Hippocampal formation (tissue), 2 donors: Measurements from ENCODE around the gene ZBTB44.
"Not testable (repeated sequence)": the region's sequence is repeated elsewhere in the genome, so short reads cannot be mapped to it uniquely, and the experiment has no call there.

Experiments used
- DNase-seq, 2 donors: peaks; one replicate each; lab custom pipeline; 2025; lab: John Stamatoyannopoulos, UW

The ZBTB44 gene

GRCh38 chr11:130312046-130312445 lies 2.7 kb downstream of the ZBTB44 start:
- DNase-seq, result no peak

DNA sequence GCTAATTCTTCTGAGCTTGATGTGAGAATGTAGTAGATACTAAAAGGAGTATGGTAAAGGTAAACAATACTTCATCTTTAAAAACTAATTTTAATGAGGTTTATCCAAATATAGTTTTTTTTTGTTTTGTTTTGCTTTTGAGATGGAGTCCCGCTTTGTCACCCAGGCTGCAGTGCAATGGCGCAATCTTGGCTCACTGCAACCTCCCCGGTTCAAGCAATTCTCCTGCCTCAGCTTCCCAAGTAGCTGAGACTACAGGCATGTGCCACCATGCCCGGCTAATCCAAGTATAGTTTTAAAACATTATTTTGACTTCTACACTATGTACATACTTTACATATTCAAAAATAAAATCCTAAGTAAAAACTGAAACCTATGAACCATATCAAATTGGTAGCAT lies 4.1 kb downstream of the ZBTB44 start:
- no peak for DNase-seq

- no peak for DNase-seq
Measured at GRCh38 chr11:130308886-130309285, 5.8 kb downstream of the ZBTB44 start.

GRCh38 chr11:130308059-130308458 lies 6.7 kb downstream of the ZBTB44 start:
- DNase-seq, result no peak

- no peak for DNase-seq
Measured at GRCh38 chr11:130304651-130305050, 10.1 kb downstream of the ZBTB44 start.

DNA sequence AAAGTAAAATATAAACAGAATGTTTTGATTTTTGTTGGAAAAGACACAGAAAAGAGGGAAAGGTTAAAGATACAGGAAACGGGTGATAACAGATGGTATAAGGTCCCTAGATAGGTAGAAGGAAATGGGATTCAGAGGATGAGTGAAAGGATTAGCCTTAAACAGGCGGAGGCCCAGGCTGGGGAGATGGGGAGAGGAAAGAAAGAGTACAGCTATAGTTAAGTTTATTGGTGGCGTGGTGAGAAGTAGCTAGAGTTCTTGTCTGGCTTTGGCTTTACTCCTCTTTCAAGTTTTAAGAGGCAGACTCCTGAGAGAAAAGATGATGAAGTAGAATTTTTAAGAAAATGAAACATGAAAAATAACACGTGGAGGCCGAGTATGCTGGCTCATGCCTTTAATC lies 13.7 kb downstream of the ZBTB44 start:
- DNase-seq, result no peak

DNA sequence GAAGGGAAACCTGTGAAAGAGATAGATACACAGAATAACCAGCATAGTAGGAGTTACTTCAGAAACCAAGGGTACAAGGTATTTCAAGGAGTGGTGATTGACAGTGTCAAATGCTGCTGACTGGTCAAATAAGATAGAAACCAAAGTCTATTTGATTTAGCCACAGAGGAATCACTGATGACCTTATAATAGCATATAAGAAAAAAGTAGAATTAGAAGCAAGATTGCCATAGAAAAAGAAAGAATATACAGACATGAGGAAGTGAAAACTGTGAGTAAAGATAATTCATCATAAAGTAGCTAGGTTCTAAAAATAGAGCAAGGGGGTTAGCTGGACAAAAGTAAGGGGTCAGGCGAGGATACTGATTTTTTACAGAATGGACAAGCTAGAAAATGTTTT lies 14.2 kb downstream of the ZBTB44 start:
- DNase-seq, result no peak

DNA sequence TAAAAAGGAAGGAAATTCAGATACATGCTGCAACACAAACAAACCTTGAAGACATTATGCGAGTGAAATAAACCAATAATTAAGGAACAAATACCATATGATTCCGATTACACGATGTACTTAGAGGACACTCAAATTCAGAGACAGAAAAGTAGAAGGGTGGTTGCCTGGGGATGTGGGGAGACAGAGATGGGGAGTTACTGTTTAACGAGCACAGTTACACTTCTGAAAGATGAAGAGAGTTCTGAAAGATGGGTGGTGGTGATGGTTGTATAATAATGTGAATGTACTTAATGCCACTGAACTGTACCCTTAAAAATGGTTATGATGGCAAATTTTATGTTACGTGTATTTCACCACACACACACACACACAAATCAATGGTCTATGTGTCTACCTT lies 14.7 kb downstream of the ZBTB44 start:
- no peak for DNase-seq

DNA sequence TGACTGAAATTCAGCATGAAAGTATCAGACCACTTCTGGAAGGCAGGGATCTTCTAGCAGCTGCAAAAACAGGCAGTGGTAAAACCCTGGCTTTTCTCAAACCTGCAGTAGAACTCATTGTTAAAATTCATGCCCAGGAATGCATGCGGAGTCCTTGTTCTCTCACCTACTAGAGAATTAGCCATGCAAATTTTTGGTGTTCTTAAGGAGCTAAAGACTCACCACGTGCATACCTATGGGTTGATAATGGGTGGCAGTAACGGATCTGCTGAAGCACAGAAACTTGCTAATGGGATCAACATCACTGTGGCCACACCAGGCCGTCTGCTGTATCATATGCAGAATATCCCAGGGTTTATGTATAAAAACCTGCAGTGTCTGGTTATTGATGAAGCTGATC lies 19.1 kb downstream of the ZBTB44 start:
- DNase-seq, result no peak

DNA sequence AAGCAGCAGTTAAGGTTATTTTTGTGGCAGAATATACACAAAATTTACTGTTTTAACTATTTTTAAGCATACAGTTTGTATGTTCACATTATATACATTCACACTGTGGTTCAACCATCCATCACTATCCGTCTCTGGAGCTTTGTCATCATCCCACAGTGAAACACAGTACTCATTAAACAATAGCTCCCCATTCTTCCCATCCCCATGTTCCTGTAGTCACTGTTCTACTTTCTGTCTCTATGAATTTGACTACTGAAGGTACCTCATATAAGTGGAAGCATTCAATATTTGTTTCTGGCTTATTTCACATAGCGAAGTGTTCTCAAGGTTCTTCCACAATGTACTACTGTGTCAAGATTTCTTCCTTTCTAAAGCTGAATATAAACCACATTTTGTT lies 32.6 kb downstream of the ZBTB44 start:
- no peak for DNase-seq

- DNase-seq, result not testable (repeated sequence)
Measured at GRCh38 chr11:130281341-130281740, 33.4 kb downstream of the ZBTB44 start.

- DNase-seq, result no peak
Measured at GRCh38 chr11:130279989-130280388, 34.7 kb downstream of the ZBTB44 start.

DNA sequence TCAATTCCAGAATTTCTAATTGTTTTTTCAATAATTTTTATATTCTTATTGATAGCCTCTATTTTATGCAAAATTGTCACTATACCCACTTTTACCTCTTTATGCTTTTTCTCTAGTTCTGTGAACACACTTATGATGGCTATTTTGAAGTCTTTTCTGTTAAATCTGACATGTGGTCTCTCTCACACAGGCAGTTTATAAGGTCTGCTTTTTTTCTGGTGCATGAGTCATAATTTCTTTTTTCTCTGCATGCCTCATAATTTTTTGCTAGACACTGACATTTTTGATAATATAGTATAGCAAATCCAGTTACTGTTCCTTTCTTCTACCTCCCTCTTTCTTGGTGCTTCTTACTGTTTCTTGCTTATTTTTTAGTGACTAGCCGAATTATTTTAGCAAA lies 36.0 kb downstream of the ZBTB44 start:
- DNase-seq, result no peak

GRCh38 chr11:130278151-130278550 lies 36.6 kb downstream of the ZBTB44 start:
- DNase-seq, result no peak

- DNase-seq, result no peak
Measured at GRCh38 chr11:130272336-130272735, 42.4 kb downstream of the ZBTB44 start.

GRCh38 chr11:130269326-130269943 lies 45.3 kb downstream of the ZBTB44 start:
- no peak for DNase-seq

- DNase-seq, result no peak
Measured at GRCh38 chr11:130263351-130263750, 51.4 kb downstream of the ZBTB44 start.

GRCh38 chr11:130262424-130262823 lies 52.3 kb downstream of the ZBTB44 start:
- DNase-seq, result no peak

DNA sequence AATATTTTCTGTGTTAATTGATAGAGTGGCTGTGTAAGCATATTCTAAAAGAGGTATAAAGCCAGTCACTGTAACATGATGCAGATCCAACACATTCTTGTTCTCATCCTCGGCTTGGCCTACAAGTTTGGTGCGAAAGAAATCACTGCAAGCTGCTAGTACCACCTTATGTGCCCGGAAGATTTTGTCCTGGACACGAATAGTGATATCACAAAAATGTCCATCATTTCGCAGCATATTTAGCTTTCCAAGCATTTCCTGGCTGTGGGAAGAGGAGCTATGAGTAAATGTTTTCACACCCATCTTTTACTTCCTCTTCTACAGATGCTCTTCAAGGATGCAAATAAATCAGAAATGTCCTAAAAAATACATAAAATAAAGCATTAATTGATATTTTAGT lies 53.1 kb downstream of the ZBTB44 start:
- no peak for DNase-seq

GRCh38 chr11:130260742-130261141 lies 54.0 kb downstream of the ZBTB44 start:
- DNase-seq, result no peak

- no peak for DNase-seq
Measured at GRCh38 chr11:130260080-130260627, 54.6 kb downstream of the ZBTB44 start.

GRCh38 chr11:130251763-130252162 lies 63.0 kb downstream of the ZBTB44 start:
- not testable (repeated sequence) for DNase-seq

- DNase-seq, result not testable (repeated sequence)
Measured at GRCh38 chr11:130249929-130250328, 64.8 kb downstream of the ZBTB44 start.

- DNase-seq, result no peak
Measured at GRCh38 chr11:130249371-130249770, 65.3 kb downstream of the ZBTB44 start.
